HepG2 (cell line): ENCODE data around the gene PIK3CB.

Source experiments
- CTCF ChIP-seq: sonication (generic); formaldehyde crosslinking; IDR thresholded peaks from 2 replicates; pipeline ENCODE4 v1.5.0; 2020; ENCODE audit warnings: mild to moderate bottlenecking, missing genetic modification reagents, moderate library complexity
- PITX1 ChIP-seq: sonication (generic); formaldehyde crosslinking; IDR thresholded peaks from 2 replicates; pipeline ENCODE4 v1.5.1; 2020; ENCODE audit warnings: mild to moderate bottlenecking, missing genetic modification reagents
- ZMYM2 ChIP-seq: sonication (generic); formaldehyde crosslinking; IDR thresholded peaks from 2 replicates; pipeline ENCODE4 v1.8.0; 2022; ENCODE audit warnings: mild to moderate bottlenecking, missing genetic modification reagents
- ZNF292 ChIP-seq: sonication (generic); formaldehyde crosslinking; IDR thresholded peaks from 2 replicates; pipeline ENCODE4 v1.8.1; 2022; ENCODE audit warnings: mild to moderate bottlenecking, low read depth, missing genetic modification reagents, borderline replicate concordance
- ZNF354B ChIP-seq: sonication (generic); formaldehyde crosslinking; IDR thresholded peaks from 2 replicates; pipeline ENCODE4 v1.8.0; 2022; ENCODE audit warnings: mild to moderate bottlenecking, missing genetic modification reagents

- TF ChIP-seq CTCF (no peak), ZNF292 (CRISPR knock-in tag) (no peak), ZNF354B (CRISPR knock-in tag) (no peak), PITX1 (no peak), ZMYM2 (CRISPR knock-in tag) (no peak)
These were observed 11.6 kb upstream of the PIK3CB start for GRCh38 chr3:138846262-138846791.
